Fibroblast of skin of left biceps (primary cell): Measurements from ENCODE around the gene OR51V1.
"Not testable (repeated sequence)": the region's sequence is repeated elsewhere in the genome, so short reads cannot be mapped to it uniquely, and the experiment has no call there.

ENCODE experiments used
- DNase-seq, 2 experiments: peaks; one replicate each; pipeline ENCODE4 v3.0.0-alpha.2; 2013; ENCODE audit warnings: low read depth in 2 of 2

OR51V1 gene

GRCh38 chr11:5171856-5172255 lies 28.6 kb downstream of the OR51V1 start:
- no peak for DNase-seq

GRCh38 chr11:5165898-5166297 lies 34.6 kb downstream of the OR51V1 start:
- DNase-seq = not testable (repeated sequence)

GRCh38 chr11:5164807-5165206 lies 35.7 kb downstream of the OR51V1 start:
- DNase-seq = not testable (repeated sequence)

- DNase-seq = not testable (repeated sequence)
Measured at GRCh38 chr11:5161045-5161444, 39.4 kb downstream of the OR51V1 start.

GRCh38 chr11:5160217-5160616 lies 40.3 kb downstream of the OR51V1 start:
- DNase-seq = not testable (repeated sequence)

GRCh38 chr11:5159806-5160205 lies 40.7 kb downstream of the OR51V1 start:
- no peak for DNase-seq

- DNase-seq = no peak
Measured at GRCh38 chr11:5154657-5155056, 45.8 kb downstream of the OR51V1 start, which contains the start of gene OR52A1. Gene OR52A1 (minus strand): TSS chr11:5154757. CDS start chr11:5152369, 2,388 bp downstream.

GRCh38 chr11:5153574-5154431 lies 46.7 kb downstream of the OR51V1 start:
- DNase-seq = no peak

- no peak for DNase-seq
Measured at GRCh38 chr11:5151713-5152153, 48.7 kb downstream of the OR51V1 start.
